Body of pancreas (tissue), 4 donors: Measurements from ENCODE around the gene RNF13. TPM values are rescaled to one million over a fixed set of nuclear protein-coding genes. Genes with fewer than 3 reads are reported as not detected.
A peak's percentile ranks its signal among the peaks of the same experiment; 100 is the strongest.

Source experiments
- ATAC-seq: fragments of 150-250 bp; one replicate; pipeline ENCODE4 v1.9.1; 2016
- DNase-seq, 4 donors: peaks; one replicate each; pipeline ENCODE4 v3.0.0-alpha.2; 2019
- H3K27ac ChIP-seq, 4 donors: fragments of 200-600 bp; sonication (generic); 1 replicate in 3 of 4; 2 replicates in 1 of 4; pipeline versions ENCODE4 v1.5.1 to v1.6.1; 2016 to 2019; ENCODE audit warnings: mild to moderate bottlenecking in 1 of 4, mixed read lengths in 1 of 4, moderate library complexity in 1 of 4
- H3K27me3 ChIP-seq, 2 donors: fragments of 200-600 bp; sonication (generic); one replicate each; pipeline ENCODE4 v1.6.0; 2016; ENCODE audit warnings: mild to moderate bottlenecking in 1 of 2
- H3K36me3 ChIP-seq, 2 donors: fragments of 200-600 bp; sonication (generic); replicated peaks in 1 of 2; 2 replicates each; pipeline ENCODE4 v1.5.1; 2016; ENCODE audit warnings: low read depth in 2 of 2; ENCODE audit not compliant: insufficient read depth in 1 of 2
- H3K4me1 ChIP-seq: fragments of 200-600 bp; sonication (generic); one replicate; pipeline ENCODE4 v1.6.0; 2016
- H3K4me3 ChIP-seq, 2 donors: fragments of 200-600 bp; sonication (generic); 1 replicate in 1 of 2; 2 replicates in 1 of 2; pipeline ENCODE4 v1.5.1; 2016 to 2019
- H3K9me3 ChIP-seq, 3 donors: fragments of 200-600 bp; sonication (generic); 1 replicate in 2 of 3; 2 replicates in 1 of 3; pipeline ENCODE4 v1.5.1; 2016
- POLR2A ChIP-seq, 3 donors: fragments of 450-650 bp; IDR thresholded peaks; one replicate each; pipeline ENCODE4 v1.6.1; 2016; ENCODE audit warnings: antibody characterized with exemption in 3 of 3, mild to moderate bottlenecking in 2 of 3
- WGBS, 2 donors: methylation state at CpG; one replicate each; pipeline ENCODE4 v1.1.5; 2017; 5-methylcytosine and 5-hydroxymethylcytosine counted together
- intact Hi-C: fragments of 100-400 bp; cut with DNase I; formaldehyde crosslinking; loops from one replicate; pipeline ENCODE4 v1.15.1; 2023
- total RNA-seq, 2 donors: library from RNA; depleted of rRNA; stranded (reverse); fragments of >200 nt; gene quantifications; one replicate each; pipeline ENCODE4 v1.1.0, GENCODE V29; 2016
- TF ChIP-seq, protein P1 (sequence below), 7 experiments: fragments of 450-650 bp in 4 of 7; fragments of 200-600 bp in 3 of 7; sonication (generic) in 3 of 7; IDR thresholded peaks; one replicate each; pipeline ENCODE4 v1.5.1; 2016 to 2019; ENCODE audit warnings: antibody characterized with exemption in 7 of 7

Gene RNF13
- total RNA-seq, 2 donors from 2014 or later = 26.4 to 52.4 TPM

DNA sequence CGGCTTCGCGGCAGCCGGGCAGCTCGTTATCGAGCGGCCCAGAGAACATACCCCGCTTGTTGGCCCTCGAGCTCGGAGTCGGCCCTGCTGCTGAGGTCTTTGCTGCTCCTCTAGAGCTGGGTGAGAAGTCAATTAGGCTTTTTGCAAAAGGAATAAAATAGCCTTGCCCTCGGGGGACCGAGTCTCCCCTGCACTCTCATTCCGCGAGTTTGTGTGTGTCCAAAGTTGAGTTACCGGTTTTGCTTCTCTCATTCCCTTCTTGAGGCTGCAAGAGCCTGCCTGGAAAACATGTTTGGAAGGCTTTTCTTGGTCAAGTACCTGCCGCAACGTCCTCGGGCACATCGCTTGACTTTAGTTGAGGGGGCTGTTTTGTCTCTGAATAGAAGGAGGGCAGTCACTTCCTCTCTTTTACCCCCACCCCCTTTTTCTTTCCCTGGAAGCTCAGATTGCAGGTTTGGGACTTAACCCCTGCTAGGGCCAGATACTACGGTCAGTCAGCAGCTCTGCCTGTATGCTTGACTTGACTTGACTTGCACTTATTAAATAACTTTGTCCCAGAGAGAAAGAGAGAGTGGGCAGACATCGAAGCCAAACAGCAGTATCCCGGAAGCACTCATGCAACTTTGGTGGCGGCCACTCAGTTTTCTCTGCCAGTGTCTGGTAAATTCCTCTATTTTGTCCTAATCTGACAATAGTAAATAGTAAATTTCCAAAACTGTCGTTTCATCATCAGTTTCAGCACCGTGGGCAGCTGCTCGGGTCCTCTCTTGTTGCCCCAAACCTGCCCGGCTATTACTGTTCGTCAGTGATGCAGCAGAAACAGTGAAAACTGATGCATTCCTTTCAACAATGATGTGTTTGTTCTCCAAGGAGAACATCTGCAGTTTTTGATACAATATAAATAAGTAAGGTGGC lies 609 bp downstream of the RNF13 start:
- 0% methylated on average over 18 to 29 of the region's 29 CpGs for WGBS, 2 donors
- Histone ChIP-seq H3K9me3 (no peaks in the 10 kb centered on the region), H3K4me3 (peak overlapping the region; percentile 35 to 67), H3K4me1 (peaks cover 47% of the 10 kb centered on the region), H3K27me3 (no peaks in the 10 kb centered on the region), H3K36me3 (no peaks in the 10 kb centered on the region), H3K27ac (peak overlapping the region; percentile 97 to 100 (median 98))
- intact Hi-C loops = no loop called here
- TF ChIP-seq, protein P1, sequence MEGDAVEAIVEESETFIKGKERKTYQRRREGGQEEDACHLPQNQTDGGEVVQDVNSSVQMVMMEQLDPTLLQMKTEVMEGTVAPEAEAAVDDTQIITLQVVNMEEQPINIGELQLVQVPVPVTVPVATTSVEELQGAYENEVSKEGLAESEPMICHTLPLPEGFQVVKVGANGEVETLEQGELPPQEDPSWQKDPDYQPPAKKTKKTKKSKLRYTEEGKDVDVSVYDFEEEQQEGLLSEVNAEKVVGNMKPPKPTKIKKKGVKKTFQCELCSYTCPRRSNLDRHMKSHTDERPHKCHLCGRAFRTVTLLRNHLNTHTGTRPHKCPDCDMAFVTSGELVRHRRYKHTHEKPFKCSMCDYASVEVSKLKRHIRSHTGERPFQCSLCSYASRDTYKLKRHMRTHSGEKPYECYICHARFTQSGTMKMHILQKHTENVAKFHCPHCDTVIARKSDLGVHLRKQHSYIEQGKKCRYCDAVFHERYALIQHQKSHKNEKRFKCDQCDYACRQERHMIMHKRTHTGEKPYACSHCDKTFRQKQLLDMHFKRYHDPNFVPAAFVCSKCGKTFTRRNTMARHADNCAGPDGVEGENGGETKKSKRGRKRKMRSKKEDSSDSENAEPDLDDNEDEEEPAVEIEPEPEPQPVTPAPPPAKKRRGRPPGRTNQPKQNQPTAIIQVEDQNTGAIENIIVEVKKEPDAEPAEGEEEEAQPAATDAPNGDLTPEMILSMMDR (IDR thresholded peaks at IDR 0.05) = no peak
- no peak for TF ChIP-seq POLR2A (IDR thresholded peaks at IDR 0.05)
- ATAC-seq = peak; percentile 22
- DNase-seq = peak in 3 of 4 donors; percentile 8 to 37 (median 13)

DNA sequence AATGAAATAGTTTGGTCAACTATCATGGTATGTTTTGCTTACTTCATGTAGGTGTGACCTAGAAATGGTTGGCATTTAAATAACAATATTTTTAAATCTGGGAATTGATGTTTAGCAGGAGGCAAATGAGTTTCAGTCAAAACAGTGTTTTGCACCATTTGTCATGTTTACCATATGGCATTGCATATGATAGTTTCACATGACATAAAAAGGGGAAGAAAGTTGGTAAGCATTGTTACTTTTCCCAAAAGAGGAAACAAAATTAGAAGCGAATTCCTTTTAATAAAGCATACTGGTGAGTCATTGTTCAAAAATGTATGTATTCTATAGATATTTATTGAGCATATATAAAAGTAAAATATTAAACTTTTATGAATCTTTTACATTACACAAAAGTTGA lies 2.3 kb downstream of the RNF13 start:
- Histone ChIP-seq H3K36me3 (no peaks in the 10 kb centered on the region), H3K27ac (peak overlapping the region in 3 of 4 donors; percentile 0 to 100 (median 12)), H3K9me3 (no peaks in the 10 kb centered on the region), H3K4me1 (peaks cover 51% of the 10 kb centered on the region), H3K27me3 (no peaks in the 10 kb centered on the region), H3K4me3 (no peak overlapping the region)
- TF ChIP-seq POLR2A (IDR thresholded peaks at IDR 0.05) = no peak
- TF ChIP-seq, protein P1 (IDR thresholded peaks at IDR 0.05) = no peak
- DNase-seq (no peak), ATAC-seq (no peak)
- intact Hi-C loops = no loop called here
- WGBS, 2 donors = 60 to 83% methylated on average over 1 of the region's 1 CpG

DNA sequence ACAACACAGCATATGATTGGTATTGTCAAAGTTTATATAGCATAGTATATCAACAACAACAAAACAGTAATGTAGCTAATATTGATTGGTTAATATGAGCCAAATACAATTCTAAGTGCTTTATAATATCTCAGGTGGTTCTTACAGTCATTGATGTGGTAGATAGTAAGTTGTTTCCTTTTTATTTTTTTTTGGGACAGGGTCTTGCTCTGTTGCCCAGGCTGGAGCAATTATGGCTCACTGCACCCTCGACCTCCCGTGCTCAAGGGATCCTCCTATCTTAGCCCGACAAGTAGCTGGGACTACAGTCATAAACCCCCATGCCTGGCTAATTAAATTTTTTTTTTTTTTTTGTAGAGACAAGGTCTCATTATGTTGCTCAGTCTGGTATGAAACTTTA lies 2.7 kb downstream of the RNF13 start:
- DNase-seq = no peak
- H3K27me3 ChIP-seq = no peaks in the 10 kb centered on the region
- H3K27ac ChIP-seq = peak overlapping the region in 1 of 4 donors; percentile 100
- peaks cover 52% of the 10 kb centered on the region for H3K4me1 ChIP-seq
- intact Hi-C loops = no loop called here
- no peak overlapping the region for H3K4me3 ChIP-seq
- 77 to 79% methylated on average over 3 of the region's 3 CpGs for WGBS, 2 donors
- no peak for ATAC-seq
- TF ChIP-seq POLR2A (IDR thresholded peaks at IDR 0.05) = no peak
- TF ChIP-seq, protein P1 (IDR thresholded peaks at IDR 0.05) = no peak
- H3K9me3 ChIP-seq = no peaks in the 10 kb centered on the region
- H3K36me3 ChIP-seq = no peaks in the 10 kb centered on the region

DNA sequence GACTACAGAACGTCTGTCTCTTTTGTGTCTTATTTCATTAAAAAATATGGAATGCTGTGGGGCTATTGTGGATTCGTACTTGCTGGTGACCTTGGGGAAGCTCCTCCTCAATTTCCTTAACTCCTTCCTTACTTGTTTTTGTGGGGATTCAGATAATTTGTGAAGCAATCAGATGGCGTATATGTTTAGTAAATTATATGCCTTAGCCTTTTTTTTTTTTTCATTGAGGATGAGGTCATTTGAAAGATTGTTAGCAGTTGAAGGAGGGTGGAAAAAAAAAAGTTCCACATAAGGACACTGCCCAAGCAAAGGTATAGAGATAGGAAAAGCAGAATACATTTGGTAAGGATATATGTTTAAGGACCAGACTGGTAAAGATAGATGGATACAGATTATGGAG lies 3.3 kb downstream of the RNF13 start:
- no peak for DNase-seq
- peaks cover 52% of the 10 kb centered on the region for H3K4me1 ChIP-seq
- H3K27me3 ChIP-seq = no peaks in the 10 kb centered on the region
- ATAC-seq = no peak
- TF ChIP-seq, protein P1 (IDR thresholded peaks at IDR 0.05) = no peak
- TF ChIP-seq POLR2A (IDR thresholded peaks at IDR 0.05) = no peak
- H3K27ac ChIP-seq = peak overlapping the region in 1 of 4 donors; percentile 49
- intact Hi-C loops = no loop called here
- H3K9me3 ChIP-seq = no peaks in the 10 kb centered on the region
- no peak overlapping the region for H3K4me3 ChIP-seq
- H3K36me3 ChIP-seq = no peaks in the 10 kb centered on the region
- WGBS, 2 donors = 32 to 41% methylated on average over 3 of the region's 3 CpGs
